ENCODE measurements around the gene MARCHF4.

MARCHF4 gene

DNA sequence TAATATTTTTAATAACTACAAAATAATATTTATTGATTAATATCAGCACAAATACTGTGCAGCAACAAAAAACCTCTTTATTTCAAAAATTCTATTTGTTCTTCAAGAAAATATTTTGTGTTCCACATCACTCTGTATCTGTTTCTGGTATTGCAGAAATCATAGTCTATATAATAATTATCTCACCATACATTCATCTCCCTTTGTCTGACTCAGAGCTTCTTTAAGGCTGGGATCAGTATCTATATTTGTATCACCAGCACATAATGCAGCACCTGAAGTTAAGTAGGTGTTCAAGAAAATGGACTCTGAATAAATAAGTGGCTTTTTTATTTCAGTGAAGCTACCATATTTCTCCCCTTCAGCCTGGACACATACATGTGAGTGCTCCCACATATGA lies 1.6 kb upstream of the MARCHF4 start:
- DNase-seq (ENCODE audit: extremely low read depth, low read depth), result no peak
- no peak for TF ChIP-seq CTCF (IDR thresholded peaks at IDR 0.05; ENCODE audit: low read depth, low read length)

- peak; percentile 16 for DNase-seq (ENCODE audit: extremely low read depth, low read depth)
- TF ChIP-seq CTCF (IDR thresholded peaks at IDR 0.05; ENCODE audit: low read depth, low read length), result no peak
Observed at GRCh38 chr2:216372761-216373291, 543 bp upstream of the MARCHF4 start.

GRCh38 chr2:216370961-216371712 lies 1.1 kb downstream of the MARCHF4 start:
- no peak for DNase-seq (ENCODE audit: extremely low read depth, low read depth)
- no peak for TF ChIP-seq CTCF (IDR thresholded peaks at IDR 0.05; ENCODE audit: low read depth, low read length)

DNA sequence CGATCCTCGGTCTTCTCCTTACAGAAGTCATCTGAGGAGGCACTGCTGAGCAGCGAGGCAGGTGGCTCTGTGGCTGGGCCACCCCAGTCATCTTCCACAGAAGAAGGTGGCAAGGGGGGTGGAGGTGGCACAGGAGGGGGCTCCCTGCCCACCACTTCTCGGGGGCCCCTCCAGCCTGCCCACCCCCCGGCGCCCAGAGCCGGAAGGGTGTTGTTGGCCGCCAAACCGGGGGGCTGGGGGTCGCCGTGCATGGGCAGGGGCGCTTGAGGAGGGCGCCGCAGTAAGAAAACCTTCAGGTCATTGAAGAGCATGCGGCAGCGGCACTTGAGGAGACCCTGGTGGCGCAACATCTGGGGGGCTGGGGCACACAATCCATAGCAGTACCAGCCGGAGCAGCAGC lies 2.5 kb downstream of the MARCHF4 start:
- no peak for DNase-seq (ENCODE audit: extremely low read depth, low read depth)
- TF ChIP-seq CTCF (IDR thresholded peaks at IDR 0.05; ENCODE audit: low read depth, low read length), result no peak

GRCh38 chr2:216366777-216367471 lies 5.4 kb downstream of the MARCHF4 start:
- TF ChIP-seq CTCF (IDR thresholded peaks at IDR 0.05; ENCODE audit: low read depth, low read length), result no peak
- DNase-seq (ENCODE audit: extremely low read depth, low read depth), result no peak

- DNase-seq (ENCODE audit: extremely low read depth, low read depth), result no peak
- TF ChIP-seq CTCF (IDR thresholded peaks at IDR 0.05; ENCODE audit: low read depth, low read length), result no peak
Observed at GRCh38 chr2:216365518-216365917, 6.8 kb downstream of the MARCHF4 start.

- no peak for DNase-seq (ENCODE audit: extremely low read depth, low read depth)
- TF ChIP-seq CTCF (IDR thresholded peaks at IDR 0.05; ENCODE audit: low read depth, low read length), result no peak
Observed at GRCh38 chr2:216363221-216363620, 9.1 kb downstream of the MARCHF4 start.

All from AG09319 (cell line).